Fibroblast of the conjunctiva (primary cell): ENCODE results near the gene SPATA31D3.
"Not testable (repeated sequence)": the region's sequence is repeated elsewhere in the genome, so short reads cannot be mapped to it uniquely, and the experiment has no call there.

Experiments
- DNase-seq: peaks from one replicate; pipeline ENCODE4 v3.0.0-alpha.2; 2010; ENCODE audit warnings: low read depth

SPATA31D3 gene

GRCh38 chr9:81979196-81979595 lies 35.9 kb downstream of the SPATA31D3 start:
- no peak for DNase-seq

- DNase-seq: no peak
These were observed 37.3 kb downstream of the SPATA31D3 start for GRCh38 chr9:81980568-81980967.

GRCh38 chr9:81981883-81982282 lies 38.6 kb downstream of the SPATA31D3 start:
- no peak for DNase-seq

GRCh38 chr9:81984928-81985327 lies 41.6 kb downstream of the SPATA31D3 start:
- DNase-seq: no peak

- no peak for DNase-seq
These were observed 42.8 kb downstream of the SPATA31D3 start for GRCh38 chr9:81986051-81986450.

GRCh38 chr9:81988472-81988871 lies 45.2 kb downstream of the SPATA31D3 start, which contains the start of gene SPATA31D1:
SPATA31D1 (plus strand) TSS chr9:81988772; CDS start chr9:81988819, 47 bp downstream.
- not testable (repeated sequence) for DNase-seq

GRCh38 chr9:81989700-81990099 lies 46.4 kb downstream of the SPATA31D3 start:
- DNase-seq: no peak

GRCh38 chr9:81993656-81994055 lies 50.4 kb downstream of the SPATA31D3 start:
- DNase-seq: no peak
